Liver (tissue), 9 donors: ENCODE data around the gene KDM2B. TPM values are rescaled to one million over a fixed set of nuclear protein-coding genes. Genes with fewer than 3 reads are reported as not detected.
"Not testable (repeated sequence)": the region's sequence is repeated elsewhere in the genome, so short reads cannot be mapped to it uniquely, and the experiment has no call there.

Experiments
- DNase-seq: peaks from one replicate; pipeline ENCODE4 v3.0.0-alpha.2; 2017; ENCODE audit warnings: low spot score
- H3K27ac ChIP-seq, 2 donors: one replicate each; pipeline ENCODE4 v1.7.0; 2013; ENCODE audit warnings: inconsistent platforms in 2 of 2, low read length in 2 of 2, control low read depth in 1 of 2, low read depth in 1 of 2, mild to moderate bottlenecking in 1 of 2
- H3K27me3 ChIP-seq, 4 donors: one replicate each; pipeline versions ENCODE4 v1.6.1 to v1.7.0; 2013; ENCODE audit warnings: low read length in 3 of 4, inconsistent platforms in 1 of 4, mild to moderate bottlenecking in 1 of 4, moderate library complexity in 1 of 4; ENCODE audit not compliant: control insufficient read depth in 4 of 4, insufficient read depth in 4 of 4
- H3K36me3 ChIP-seq, 4 donors: one replicate each; pipeline versions ENCODE4 v1.6.1 to v1.7.0; 2013; ENCODE audit warnings: low read length in 3 of 4, mild to moderate bottlenecking in 3 of 4, low read depth in 1 of 4, moderate library complexity in 1 of 4; ENCODE audit not compliant: control insufficient read depth in 4 of 4, insufficient read depth in 3 of 4
- H3K4me1 ChIP-seq, 4 donors: one replicate each; pipeline versions ENCODE4 v1.6.1 to v1.7.0; 2013; ENCODE audit warnings: low read length in 3 of 4, mild to moderate bottlenecking in 3 of 4, moderate library complexity in 1 of 4; ENCODE audit not compliant: control insufficient read depth in 4 of 4, insufficient read depth in 4 of 4
- H3K4me3 ChIP-seq, 3 donors: one replicate each; pipeline versions ENCODE4 v1.6.1 to v1.7.0; 2013; ENCODE audit warnings: low read length in 3 of 3, control low read depth in 1 of 3, low read depth in 1 of 3, mild to moderate bottlenecking in 1 of 3
- H3K9ac ChIP-seq, 2 donors: one replicate each; pipeline ENCODE4 v1.7.0; 2013; ENCODE audit warnings: low read length in 2 of 2, mild to moderate bottlenecking in 2 of 2, moderate library complexity in 2 of 2, control low read depth in 1 of 2, low read depth in 1 of 2
- H3K9me3 ChIP-seq, 4 donors: one replicate each; pipeline versions ENCODE4 v1.6.1 to v1.7.0; 2013; ENCODE audit warnings: low read length in 3 of 4; ENCODE audit not compliant: control insufficient read depth in 4 of 4
- FOXA1 ChIP-seq: IDR thresholded peaks from 2 replicates; pipeline ENCODE4 v1.6.1; 2016; ENCODE audit warnings: antibody characterized with exemption
- HNF4A ChIP-seq, 2 donors: conservative IDR thresholded peaks; 2 replicates each; pipeline ENCODE4 v1.6.1; 2016; ENCODE audit warnings: antibody characterized with exemption in 2 of 2, mild to moderate bottlenecking in 2 of 2
- HNF4G ChIP-seq: IDR thresholded peaks from 2 replicates; pipeline ENCODE4 v1.6.1; 2016; ENCODE audit warnings: antibody characterized with exemption
- NR2F2 ChIP-seq: IDR thresholded peaks from 2 replicates; pipeline ENCODE4 v1.6.1; 2016; ENCODE audit warnings: antibody characterized with exemption
- RAD21 ChIP-seq, 2 donors: IDR thresholded peaks; 2 replicates each; pipeline ENCODE4 v1.6.1; 2016; ENCODE audit warnings: antibody characterized with exemption in 2 of 2, mild to moderate bottlenecking in 2 of 2
- SP1 ChIP-seq: IDR thresholded peaks from 2 replicates; pipeline ENCODE4 v1.6.1; 2018; ENCODE audit warnings: antibody characterized with exemption, mild to moderate bottlenecking
- WGBS: extraction: QIAGEN DNeasy Blood & Tissue Kit; methylation state at CpG from one replicate; pipeline ENCODE4 v1.1.7; 2013; 5-methylcytosine and 5-hydroxymethylcytosine counted together
- polyA plus RNA-seq, 2 donors: library from polyadenylated mRNA; stranded (reverse) in 1 of 2; unstranded in 1 of 2; fragments of 200-250 nt in 1 of 2; fragments of >200 nt in 1 of 2; fragmentation: Nextera tagmentation in 1 of 2; extraction: Ambion mirVana in 1 of 2; gene quantifications; one replicate each; pipeline versions ENCODE4 v1.2.1 to v1.2.3, GENCODE V29; 2013 to 2015
- total RNA-seq, 2 donors: library from RNA; depleted of rRNA; stranded (reverse); fragments of >200 nt; gene quantifications; one replicate each; pipeline ENCODE4 v1.2.3, GENCODE V29; 2014
- TF ChIP-seq, protein P1 (sequence below): IDR thresholded peaks from 2 replicates; pipeline ENCODE4 v1.6.1; 2016; ENCODE audit warnings: antibody characterized with exemption
- TF ChIP-seq, protein P2 (sequence below): IDR thresholded peaks from 2 replicates; pipeline ENCODE4 v1.6.1; 2016; ENCODE audit warnings: antibody characterized with exemption
- TF ChIP-seq, protein P3 (sequence below): fragments of 150-350 bp; IDR thresholded peaks from 2 replicates; pipeline ENCODE4 v1.5.1; 2017; ENCODE audit warnings: improper control_type of control experiment, low read depth, low read length; ENCODE audit not compliant: missing input control
- donor health status: healthy.
- donor health status: healthy.
- donor health status: healthy.
- donor health status: healthy.
- donor health status: healthy.

Gene KDM2B
- total and polyA plus RNA-seq, 4 donors, result 7.0 to 34.2 (median 10.6) TPM

GRCh38 chr12:121490401-121491281 is 90.2 kb downstream of the KDM2B start:
- no peak for DNase-seq
- H3K27ac ChIP-seq, result no peak overlapping the region
- 72% methylated on average over 15 of the region's 15 CpGs for WGBS

DNA sequence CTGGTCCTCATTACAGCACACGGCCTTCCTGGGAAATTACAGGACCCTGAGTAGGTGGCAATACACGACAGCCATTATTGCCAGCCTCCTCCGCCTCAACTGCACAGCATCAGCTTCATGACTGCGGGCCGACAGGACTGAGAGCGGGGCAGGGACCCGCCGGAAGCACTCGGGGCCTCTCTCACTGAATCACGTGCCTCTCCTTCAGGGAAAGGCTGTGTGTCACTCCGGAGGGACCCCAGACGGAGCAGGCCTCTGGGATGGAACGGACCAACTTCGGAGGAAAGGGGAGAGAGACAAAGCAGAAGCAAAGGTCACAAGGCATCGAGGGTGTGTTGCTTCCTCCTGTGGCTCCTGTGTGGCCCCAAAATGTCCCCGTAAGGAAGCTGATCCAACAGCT is 90.9 kb downstream of the KDM2B start:
- Histone ChIP-seq H3K9ac (no peak overlapping the region), H3K27ac (no peak overlapping the region), H3K9me3 (no peaks in the 10 kb centered on the region), H3K4me1 (no peaks in the 10 kb centered on the region), H3K36me3 (peaks cover 0 to 11% (median 7%) of the 10 kb centered on the region in 4 donors), H3K27me3 (no peaks in the 10 kb centered on the region), H3K4me3 (no peak overlapping the region)
- TF ChIP-seq HNF4G (no peak), SP1 (no peak)
- TF ChIP-seq, protein P1, sequence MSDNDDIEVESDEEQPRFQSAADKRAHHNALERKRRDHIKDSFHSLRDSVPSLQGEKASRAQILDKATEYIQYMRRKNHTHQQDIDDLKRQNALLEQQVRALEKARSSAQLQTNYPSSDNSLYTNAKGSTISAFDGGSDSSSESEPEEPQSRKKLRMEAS, result no peak
- TF ChIP-seq, protein P2, sequence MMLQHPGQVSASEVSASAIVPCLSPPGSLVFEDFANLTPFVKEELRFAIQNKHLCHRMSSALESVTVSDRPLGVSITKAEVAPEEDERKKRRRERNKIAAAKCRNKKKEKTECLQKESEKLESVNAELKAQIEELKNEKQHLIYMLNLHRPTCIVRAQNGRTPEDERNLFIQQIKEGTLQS, result no peak
- WGBS, result 89% methylated on average over 16 of the region's 16 CpGs
- DNase-seq, result no peak

More at GRCh38 chr12:121490401-121491281, 90.2 kb downstream of the KDM2B start:
- no peaks in the 10 kb centered on the region for H3K27me3 ChIP-seq
- peaks cover 0 to 11% (median 7%) of the 10 kb centered on the region in 4 donors for H3K36me3 ChIP-seq
- TF ChIP-seq NR2F2, result peak; percentile 44
- TF ChIP-seq, protein P3, sequence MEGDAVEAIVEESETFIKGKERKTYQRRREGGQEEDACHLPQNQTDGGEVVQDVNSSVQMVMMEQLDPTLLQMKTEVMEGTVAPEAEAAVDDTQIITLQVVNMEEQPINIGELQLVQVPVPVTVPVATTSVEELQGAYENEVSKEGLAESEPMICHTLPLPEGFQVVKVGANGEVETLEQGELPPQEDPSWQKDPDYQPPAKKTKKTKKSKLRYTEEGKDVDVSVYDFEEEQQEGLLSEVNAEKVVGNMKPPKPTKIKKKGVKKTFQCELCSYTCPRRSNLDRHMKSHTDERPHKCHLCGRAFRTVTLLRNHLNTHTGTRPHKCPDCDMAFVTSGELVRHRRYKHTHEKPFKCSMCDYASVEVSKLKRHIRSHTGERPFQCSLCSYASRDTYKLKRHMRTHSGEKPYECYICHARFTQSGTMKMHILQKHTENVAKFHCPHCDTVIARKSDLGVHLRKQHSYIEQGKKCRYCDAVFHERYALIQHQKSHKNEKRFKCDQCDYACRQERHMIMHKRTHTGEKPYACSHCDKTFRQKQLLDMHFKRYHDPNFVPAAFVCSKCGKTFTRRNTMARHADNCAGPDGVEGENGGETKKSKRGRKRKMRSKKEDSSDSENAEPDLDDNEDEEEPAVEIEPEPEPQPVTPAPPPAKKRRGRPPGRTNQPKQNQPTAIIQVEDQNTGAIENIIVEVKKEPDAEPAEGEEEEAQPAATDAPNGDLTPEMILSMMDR, result no peak
- no peaks in the 10 kb centered on the region for H3K9me3 ChIP-seq
- peaks cover 0 to 4% (median 1%) of the 10 kb centered on the region in 4 donors for H3K4me1 ChIP-seq
- no peak overlapping the region for H3K4me3 ChIP-seq
- no peak overlapping the region for H3K9ac ChIP-seq

DNA sequence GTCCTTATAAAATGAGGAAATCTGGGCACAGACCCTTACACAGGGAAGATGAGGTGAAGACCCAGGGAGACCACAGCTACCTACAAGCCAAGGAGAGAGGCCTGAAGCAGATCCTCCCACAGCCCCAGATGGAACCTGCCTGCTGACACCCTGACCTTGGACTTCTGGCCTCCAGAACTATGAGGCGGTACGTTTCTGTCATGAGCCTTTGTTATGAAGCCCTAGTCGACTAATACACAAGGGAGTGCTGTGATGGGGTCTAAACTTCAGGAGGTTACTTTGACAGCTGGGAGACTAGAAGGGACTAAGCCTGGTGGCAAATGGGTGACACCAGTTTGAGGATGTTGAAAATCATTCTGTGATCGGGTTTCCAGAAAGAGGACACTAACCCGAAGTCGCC is 95.9 kb downstream of the KDM2B start:
- no peak for DNase-seq
- Histone ChIP-seq H3K36me3 (peaks cover 0 to 7% (median 0%) of the 10 kb centered on the region in 4 donors), H3K4me3 (no peak overlapping the region), H3K27me3 (no peaks in the 10 kb centered on the region), H3K4me1 (no peaks in the 10 kb centered on the region), H3K27ac (no peak overlapping the region), H3K9me3 (no peaks in the 10 kb centered on the region), H3K9ac (no peak overlapping the region)
- TF ChIP-seq RAD21 (IDR thresholded peaks at IDR 0.05), result no peak
- no peak for TF ChIP-seq FOXA1
- TF ChIP-seq, protein P3, result no peak
- peak in 1 of 2 donors; percentile 19 for TF ChIP-seq HNF4A (conservative IDR thresholded peaks at IDR 0.05)
- WGBS, result 77% methylated on average over 6 of the region's 6 CpGs

DNA sequence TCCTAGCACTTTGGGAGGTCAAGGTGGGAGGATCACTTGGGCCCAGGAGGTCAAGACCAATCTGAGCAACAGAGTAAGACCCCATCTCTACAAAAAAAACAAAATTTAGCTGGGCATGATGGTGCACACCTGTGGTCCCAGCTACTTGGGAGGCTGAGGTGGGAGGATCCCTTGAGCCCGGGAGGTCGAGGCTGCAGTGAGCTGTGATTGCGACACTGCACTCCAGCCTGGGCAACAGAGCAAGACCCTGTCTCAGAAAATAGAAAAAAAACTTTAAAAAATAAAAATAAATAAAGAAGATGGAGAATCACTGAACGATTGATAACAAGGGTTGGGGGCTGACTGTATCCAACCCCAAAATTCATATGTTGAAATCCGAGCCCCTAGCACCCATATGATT is 96.3 kb downstream of the KDM2B start:
- H3K36me3 ChIP-seq, H3K27ac ChIP-seq, H3K9me3 ChIP-seq, H3K9ac ChIP-seq, H3K4me1 ChIP-seq, H3K27me3 ChIP-seq, DNase-seq, H3K4me3 ChIP-seq: not testable (repeated sequence)
- WGBS, result 95% methylated on average over 5 of the region's 5 CpGs
